GM23338 (cell line): ENCODE data around the gene MACROD1. TPM values are rescaled to one million over a fixed set of nuclear protein-coding genes. Genes with fewer than 3 reads are reported as not detected.

ENCODE experiments used
- ATAC-seq: fragments of 200-7000 bp; cut with Tn5 transposase; 3 replicates; pipeline ENCODE4 v1.9.1; 2020
- DNase-seq: peaks from one replicate; pipeline ENCODE4 v3.0.0-alpha.2; 2015; ENCODE audit warnings: low spot score
- H2AFZ ChIP-seq: fragments of 200-600 bp; sonication (generic); 2 replicates; pipeline ENCODE4 v1.8.0; 2016; ENCODE audit warnings: antibody characterized with exemption, mild to moderate bottlenecking, moderate library complexity
- H3F3A ChIP-seq: fragments of 200-600 bp; sonication (generic); replicated peaks from 2 replicates; pipeline ENCODE4 v1.8.0; 2017; ENCODE audit warnings: antibody characterized with exemption, mixed run types, low read depth
- H3K27ac ChIP-seq: fragments of 200-600 bp; sonication (generic); 2 replicates; pipeline ENCODE4 v1.6.1; 2016; ENCODE audit warnings: low read depth
- H3K27me3 ChIP-seq: fragments of 200-600 bp; sonication (generic); 2 replicates; pipeline ENCODE4 v1.8.0; 2016; ENCODE audit warnings: mild to moderate bottlenecking, mixed run types, moderate library complexity; ENCODE audit not compliant: insufficient read depth
- H3K36me3 ChIP-seq: fragments of 200-600 bp; sonication (generic); 2 replicates; pipeline ENCODE4 v1.8.0; 2016; ENCODE audit warnings: mild to moderate bottlenecking; ENCODE audit not compliant: insufficient read depth
- H3K4me1 ChIP-seq: fragments of 200-600 bp; sonication (generic); 2 replicates; pipeline ENCODE4 v1.8.0; 2016; ENCODE audit warnings: mild to moderate bottlenecking, moderate library complexity; ENCODE audit not compliant: insufficient read depth
- H3K4me2 ChIP-seq: fragments of 200-600 bp; sonication (generic); 2 replicates; pipeline ENCODE4 v1.7.1; 2017; ENCODE audit warnings: mixed run types
- H3K4me3 ChIP-seq: fragments of 200-600 bp; sonication (generic); 2 replicates; pipeline ENCODE4 v1.6.1; 2016; ENCODE audit warnings: mixed run types
- H3K79me2 ChIP-seq: fragments of 200-600 bp; sonication (generic); replicated peaks from 2 replicates; pipeline ENCODE4 v1.8.0; 2017; ENCODE audit warnings: mild to moderate bottlenecking; ENCODE audit not compliant: insufficient read depth
- H3K9me2 ChIP-seq: fragments of 200-600 bp; sonication (generic); 2 replicates; pipeline ENCODE4 v1.8.0; 2017; ENCODE audit not compliant: insufficient read depth
- H4K20me1 ChIP-seq: fragments of 200-600 bp; sonication (generic); replicated peaks from 2 replicates; pipeline ENCODE4 v1.8.0; 2017; ENCODE audit warnings: mild to moderate bottlenecking; ENCODE audit not compliant: insufficient read depth
- H3K27ac Mint-ChIP-seq: 2 replicates; pipeline ENCODE4 v1.8.0; 2020; ENCODE audit warnings: inconsistent platforms, mild to moderate bottlenecking, moderate library complexity, mixed read lengths
- H3K27me3 Mint-ChIP-seq: 3 replicates; pipeline ENCODE4 v1.8.0; 2022; ENCODE audit warnings: low read depth, mild to moderate bottlenecking, moderate library complexity, mixed read lengths, inconsistent platforms; ENCODE audit not compliant: insufficient read depth, poor library complexity
- H3K36me3 Mint-ChIP-seq: 3 replicates; pipeline ENCODE4 v1.8.0; 2021; ENCODE audit warnings: low read depth, mild to moderate bottlenecking, inconsistent platforms, moderate library complexity, mixed read lengths
- H3K4me1 Mint-ChIP-seq: 3 replicates; pipeline ENCODE4 v1.8.0; 2020; ENCODE audit warnings: mild to moderate bottlenecking, inconsistent platforms, mixed read lengths
- H3K4me3 Mint-ChIP-seq: 3 replicates; pipeline ENCODE4 v1.8.0; 2021; ENCODE audit warnings: moderate library complexity, mild to moderate bottlenecking, inconsistent platforms, mixed read lengths
- H3K9me3 Mint-ChIP-seq: 3 replicates; pipeline ENCODE4 v1.8.0; 2020; ENCODE audit warnings: moderate library complexity, mild to moderate bottlenecking, inconsistent platforms, mixed read lengths
- CREB1 ChIP-seq: fragments of 250-450 bp; sonication (Bioruptor Pico); IDR thresholded peaks from 2 replicates; pipeline ENCODE4 v1.5.0; 2020; ENCODE audit warnings: low read depth, mild to moderate bottlenecking, moderate library complexity
- CTCF ChIP-seq, 2 experiments: fragments of 200-600 bp in 1 of 2; sonication (generic) in 1 of 2; conservative IDR thresholded peaks; 2 replicates each; pipeline versions ENCODE4 v1.5.1 to v1.6.1; 2016 to 2017; ENCODE audit warnings: antibody characterized with exemption in 2 of 2, low read depth in 2 of 2, mild to moderate bottlenecking in 2 of 2, moderate library complexity in 1 of 2
- EZH2 ChIP-seq: fragments of 200-600 bp; sonication (generic); IDR thresholded peaks from one replicate; pipeline ENCODE4 v1.8.0; 2017; ENCODE audit warnings: antibody characterized with exemption, mild to moderate bottlenecking, low read depth; ENCODE audit not compliant: unreplicated experiment
- EZH2phosphoT487 ChIP-seq: fragments of 200-600 bp; sonication (generic); IDR thresholded peaks from one replicate; pipeline ENCODE4 v1.8.1; 2018; ENCODE audit warnings: antibody characterized with exemption; ENCODE audit not compliant: unreplicated experiment
- JUNB ChIP-seq: IDR thresholded peaks from one replicate; pipeline ENCODE4 v1.6.1; 2016; ENCODE audit warnings: antibody characterized with exemption; ENCODE audit not compliant: unreplicated experiment
- NANOG ChIP-seq: IDR thresholded peaks from 2 replicates; pipeline ENCODE4 v1.6.1; 2016; ENCODE audit warnings: antibody characterized with exemption, borderline replicate concordance
- POLR2AphosphoS5 ChIP-seq: IDR thresholded peaks from 2 replicates; pipeline ENCODE4 v1.6.1; 2016; ENCODE audit warnings: antibody characterized with exemption, low read depth
- REST ChIP-seq: IDR thresholded peaks from one replicate; pipeline ENCODE4 v1.6.1; 2018; ENCODE audit warnings: antibody characterized with exemption; ENCODE audit not compliant: unreplicated experiment
- STAT1 ChIP-seq: IDR thresholded peaks from one replicate; pipeline ENCODE4 v1.6.1; 2016; ENCODE audit warnings: antibody characterized with exemption; ENCODE audit not compliant: unreplicated experiment
- ZNF114 ChIP-seq: fragments of 250-450 bp; sonication (Bioruptor Pico); IDR thresholded peaks from 2 replicates; pipeline ENCODE4 v1.5.0; 2020; ENCODE audit warnings: mild to moderate bottlenecking, moderate library complexity
- polyA plus RNA-seq: library from polyadenylated mRNA; unstranded; fragments of >200 nt; fragmentation: Nextera tagmentation; extraction: Ambion mirVana; gene quantifications from 2 replicates; pipeline ENCODE4 v1.2.1, GENCODE V29; 2016
- total RNA-seq: library from RNA; depleted of rRNA; stranded (reverse); fragments of >200 nt; shearing (Covaris generic); gene quantifications from 2 replicates; pipeline ENCODE4 v1.2.3, GENCODE V29; 2014
- TF ChIP-seq, protein P1 (sequence below): IDR thresholded peaks from 2 replicates; pipeline ENCODE4 v1.6.1; 2016; ENCODE audit warnings: antibody characterized with exemption

The MACROD1 gene
- total and polyA plus RNA-seq, 2 experiments from 2014 or later = 33.0 to 51.6 TPM

DNA sequence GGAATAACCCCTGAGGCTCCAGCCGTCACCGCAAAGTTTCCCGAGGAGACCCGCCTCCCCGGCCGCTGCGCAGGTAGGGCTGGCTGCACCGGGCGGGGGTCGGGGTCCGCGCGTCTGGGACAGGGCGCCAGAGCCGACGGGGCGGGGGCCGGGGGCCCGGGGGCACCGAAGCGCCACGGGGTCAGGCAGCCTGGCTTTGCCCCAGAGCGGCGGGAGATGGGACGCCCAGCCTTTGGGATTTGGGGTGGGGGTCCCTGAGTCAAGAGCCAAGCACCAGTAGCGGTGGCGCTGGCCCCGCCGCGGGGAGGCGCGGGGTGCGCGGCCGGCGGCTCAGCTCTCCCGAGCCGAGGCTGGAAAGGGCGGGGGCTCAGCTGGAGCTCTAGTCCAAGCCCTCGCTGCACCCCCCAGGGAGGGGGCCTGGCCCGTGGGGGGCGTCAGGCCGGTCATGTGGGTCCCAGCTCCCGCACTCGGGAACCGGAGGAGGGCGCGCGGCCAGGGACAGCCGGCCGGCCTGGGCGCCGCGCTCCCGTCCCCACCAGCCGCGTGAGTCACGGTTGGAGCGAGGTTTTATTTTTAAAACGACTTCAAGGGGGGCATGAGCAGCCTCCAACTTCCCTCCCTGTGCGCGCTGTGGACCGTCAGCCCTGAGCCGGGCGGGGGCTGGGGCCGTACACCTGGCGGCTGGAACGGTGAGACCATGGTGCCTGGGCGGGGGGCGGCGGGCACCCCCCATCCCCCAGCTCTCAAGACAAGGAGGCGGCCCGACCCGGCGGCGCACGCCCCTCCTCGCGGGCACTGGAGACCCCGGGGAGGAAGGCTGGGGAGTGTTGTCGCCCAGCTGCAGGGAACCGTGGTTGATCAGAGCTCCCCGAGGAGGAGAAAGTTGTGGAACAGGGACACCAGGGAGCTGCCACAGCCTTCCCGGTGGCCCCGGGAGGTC is 129.6 kb downstream of the MACROD1 start (continued):
- 0 out of 4 replicates have a peak, but pooled peaks of 1 of the 2 experiments have one; percentile 0 for TF ChIP-seq CTCF (conservative IDR thresholded peaks at IDR 0.05; ENCODE audit: low read depth in 2 of 2)
- TF ChIP-seq, protein P1, sequence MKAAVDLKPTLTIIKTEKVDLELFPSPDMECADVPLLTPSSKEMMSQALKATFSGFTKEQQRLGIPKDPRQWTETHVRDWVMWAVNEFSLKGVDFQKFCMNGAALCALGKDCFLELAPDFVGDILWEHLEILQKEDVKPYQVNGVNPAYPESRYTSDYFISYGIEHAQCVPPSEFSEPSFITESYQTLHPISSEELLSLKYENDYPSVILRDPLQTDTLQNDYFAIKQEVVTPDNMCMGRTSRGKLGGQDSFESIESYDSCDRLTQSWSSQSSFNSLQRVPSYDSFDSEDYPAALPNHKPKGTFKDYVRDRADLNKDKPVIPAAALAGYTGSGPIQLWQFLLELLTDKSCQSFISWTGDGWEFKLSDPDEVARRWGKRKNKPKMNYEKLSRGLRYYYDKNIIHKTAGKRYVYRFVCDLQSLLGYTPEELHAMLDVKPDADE = no peak
- no peak for TF ChIP-seq CREB1 (CRISPR knock-in tag)
- no peak for TF ChIP-seq REST
- TF ChIP-seq STAT1 = no peak
- no peak for TF ChIP-seq JUNB

- H3K27ac Mint-ChIP-seq = no peak within 1 kb of the TSS
- peaks cover 3% of the 10 kb centered on the region; the same call in 2 of the 3 replicates for H3K9me3 Mint-ChIP-seq
- peak within 1 kb of the TSS; percentile 95 for H3K4me2 ChIP-seq
- peak within 1 kb of the TSS; percentile 75 for H3K4me3 ChIP-seq
- H4K20me1 ChIP-seq = no peaks in the 10 kb centered on the region; the same call in 1 of the 2 replicates
- H2AFZ ChIP-seq = peak within 1 kb of the TSS; percentile 43; the same call in 1 of the 2 replicates
- peak within 1 kb of the TSS; percentile 83 for H3K4me3 Mint-ChIP-seq
- H3K27me3 ChIP-seq = peaks cover 96% of the 10 kb centered on the region
- peaks cover 14% of the 10 kb centered on the region for H3K4me1 Mint-ChIP-seq
- no peak within 1 kb of the TSS for H3K27ac ChIP-seq
- no peak for ATAC-seq
- H3K36me3 Mint-ChIP-seq = no peaks in the 10 kb centered on the region
- TF ChIP-seq CTCF (conservative IDR thresholded peaks at IDR 0.05; ENCODE audit: low read depth in 2 of 2) (no peak), POLR2AphosphoS5 (no peak), EZH2phosphoT487 (no peak), EZH2 (no peak), ZNF114 (CRISPR knock-in tag) (no peak), CREB1 (CRISPR knock-in tag) (no peak), NANOG (no peak), REST (no peak)
- DNase-seq = no peak
- H3K9me2 ChIP-seq = no peaks in the 10 kb centered on the region
- H3K36me3 ChIP-seq = no peaks in the 10 kb centered on the region
- no peaks in the 10 kb centered on the region for H3K79me2 ChIP-seq
- 0 out of 2 replicates have a peak, but pooled peaks cover 14% of the 10 kb centered on the region for H3F3A ChIP-seq
- H3K4me1 ChIP-seq = peaks cover 22% of the 10 kb centered on the region; the same call in 1 of the 2 replicates
- H3K27me3 Mint-ChIP-seq = peaks cover 81% of the 10 kb centered on the region
Observed at GRCh38 chr11:64035576-64035975, 130.3 kb downstream of the MACROD1 start, which contains the start of gene FLRT1. TSS of gene FLRT1 (plus strand) at chr11:64035931. CDS start at chr11:64116268, 80,337 bp downstream.
